Measurements from ENCODE around the gene CAPN12.

The CAPN12 gene

DNA sequence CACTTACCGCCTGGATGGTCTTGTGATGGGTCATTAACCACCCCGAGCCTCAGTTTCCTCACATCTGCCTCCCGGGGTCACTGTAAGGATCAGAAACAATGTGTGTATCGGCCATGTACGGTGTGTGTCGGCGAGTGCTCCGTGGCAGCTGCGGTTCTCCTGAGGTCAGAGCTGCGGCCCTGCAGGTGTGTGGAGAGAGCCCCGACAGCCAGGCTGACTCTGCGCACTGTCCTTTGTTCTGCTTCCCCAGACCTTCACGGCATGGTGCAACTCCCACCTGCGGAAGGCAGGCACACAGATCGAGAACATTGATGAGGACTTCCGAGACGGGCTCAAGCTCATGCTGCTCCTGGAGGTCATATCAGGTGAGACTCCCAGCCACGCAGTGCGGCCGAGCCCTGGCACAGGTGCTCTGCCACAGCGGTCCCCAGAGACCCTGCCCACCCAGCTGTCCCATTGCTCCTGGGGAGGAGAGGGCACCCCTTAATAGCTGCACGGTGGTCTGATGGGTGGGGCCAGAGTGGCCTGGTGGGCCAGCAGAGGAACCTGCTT lies 43.8 kb downstream of the CAPN12 start:
- DNase-seq (ENCODE audit: low spot score): no peak
- in situ Hi-C loops (cut with MboI; ENCODE audit: low sequenced_read_pairs, unreplicated experiment): no loop called here

DNA sequence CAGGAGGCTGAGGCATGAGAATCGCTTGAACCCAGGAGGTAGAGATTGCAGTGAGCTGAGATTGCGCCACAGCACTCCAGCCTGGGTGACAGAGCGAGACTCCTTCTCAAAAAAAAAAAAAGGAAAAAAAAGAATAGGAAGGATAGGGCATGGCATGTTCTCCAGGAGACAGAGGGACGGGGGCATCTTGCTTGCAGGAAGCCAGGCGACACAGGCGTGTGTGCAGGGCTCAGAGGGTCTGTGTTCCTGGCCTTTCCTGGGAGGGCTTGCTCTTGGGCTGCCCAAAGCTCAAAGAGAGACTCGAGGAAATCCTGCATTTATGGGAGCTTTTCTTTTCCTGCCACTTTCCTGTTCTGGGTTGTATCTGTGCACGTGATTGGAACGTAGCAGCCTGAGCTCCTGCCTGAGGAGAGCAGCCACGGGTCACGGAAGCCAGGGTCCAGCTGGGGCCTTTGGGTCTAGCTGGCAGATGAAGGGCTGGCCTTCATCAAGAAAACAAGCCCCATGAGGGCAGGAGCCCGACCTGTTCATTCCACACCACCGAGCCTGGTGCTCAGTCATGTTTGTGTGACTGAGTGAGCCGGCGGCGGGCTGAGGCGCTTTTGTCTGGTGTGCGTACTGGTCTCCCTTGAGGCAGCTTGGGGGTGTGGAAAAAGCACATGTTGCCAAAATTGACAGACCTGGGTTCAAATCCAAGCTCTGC lies 44.5 kb downstream of the CAPN12 start:
- TF ChIP-seq, protein P1, sequence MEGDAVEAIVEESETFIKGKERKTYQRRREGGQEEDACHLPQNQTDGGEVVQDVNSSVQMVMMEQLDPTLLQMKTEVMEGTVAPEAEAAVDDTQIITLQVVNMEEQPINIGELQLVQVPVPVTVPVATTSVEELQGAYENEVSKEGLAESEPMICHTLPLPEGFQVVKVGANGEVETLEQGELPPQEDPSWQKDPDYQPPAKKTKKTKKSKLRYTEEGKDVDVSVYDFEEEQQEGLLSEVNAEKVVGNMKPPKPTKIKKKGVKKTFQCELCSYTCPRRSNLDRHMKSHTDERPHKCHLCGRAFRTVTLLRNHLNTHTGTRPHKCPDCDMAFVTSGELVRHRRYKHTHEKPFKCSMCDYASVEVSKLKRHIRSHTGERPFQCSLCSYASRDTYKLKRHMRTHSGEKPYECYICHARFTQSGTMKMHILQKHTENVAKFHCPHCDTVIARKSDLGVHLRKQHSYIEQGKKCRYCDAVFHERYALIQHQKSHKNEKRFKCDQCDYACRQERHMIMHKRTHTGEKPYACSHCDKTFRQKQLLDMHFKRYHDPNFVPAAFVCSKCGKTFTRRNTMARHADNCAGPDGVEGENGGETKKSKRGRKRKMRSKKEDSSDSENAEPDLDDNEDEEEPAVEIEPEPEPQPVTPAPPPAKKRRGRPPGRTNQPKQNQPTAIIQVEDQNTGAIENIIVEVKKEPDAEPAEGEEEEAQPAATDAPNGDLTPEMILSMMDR (IDR thresholded peaks at IDR 0.05; ENCODE audit: borderline replicate concordance, control extremely low read depth, extremely low read depth, insufficient read depth, missing control alignments): no peak
- in situ Hi-C loops (cut with MboI; ENCODE audit: low sequenced_read_pairs, unreplicated experiment): no loop called here
- DNase-seq (ENCODE audit: low spot score): no peak

More for the DNA sequence above, 43.8 kb downstream of the CAPN12 start:
- TF ChIP-seq, protein P1 (IDR thresholded peaks at IDR 0.05; ENCODE audit: borderline replicate concordance, control extremely low read depth, extremely low read depth, insufficient read depth, missing control alignments): no peak

DNA sequence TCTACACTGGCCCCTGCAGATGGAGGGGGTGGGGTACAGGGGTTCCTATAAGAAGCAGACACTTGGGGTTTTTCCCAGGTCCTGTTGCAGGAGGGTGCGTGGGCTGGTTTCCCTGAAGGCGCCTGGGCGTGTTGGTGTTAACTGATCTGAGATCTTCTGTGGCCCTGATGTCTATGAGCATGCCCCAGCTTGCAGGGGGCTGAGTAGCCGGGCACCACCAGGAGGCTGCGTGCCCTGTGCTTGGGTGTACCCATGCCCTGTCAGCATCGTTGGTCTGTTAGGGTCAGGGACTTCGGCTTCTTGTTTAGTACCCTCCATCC lies 45.3 kb downstream of the CAPN12 start:
- peak; percentile 75 for DNase-seq (ENCODE audit: low spot score)
- TF ChIP-seq, protein P1 (IDR thresholded peaks at IDR 0.05; ENCODE audit: borderline replicate concordance, control extremely low read depth, extremely low read depth, insufficient read depth, missing control alignments): no peak
- in situ Hi-C loops (cut with MboI; ENCODE audit: low sequenced_read_pairs, unreplicated experiment): no loop called here

DNA sequence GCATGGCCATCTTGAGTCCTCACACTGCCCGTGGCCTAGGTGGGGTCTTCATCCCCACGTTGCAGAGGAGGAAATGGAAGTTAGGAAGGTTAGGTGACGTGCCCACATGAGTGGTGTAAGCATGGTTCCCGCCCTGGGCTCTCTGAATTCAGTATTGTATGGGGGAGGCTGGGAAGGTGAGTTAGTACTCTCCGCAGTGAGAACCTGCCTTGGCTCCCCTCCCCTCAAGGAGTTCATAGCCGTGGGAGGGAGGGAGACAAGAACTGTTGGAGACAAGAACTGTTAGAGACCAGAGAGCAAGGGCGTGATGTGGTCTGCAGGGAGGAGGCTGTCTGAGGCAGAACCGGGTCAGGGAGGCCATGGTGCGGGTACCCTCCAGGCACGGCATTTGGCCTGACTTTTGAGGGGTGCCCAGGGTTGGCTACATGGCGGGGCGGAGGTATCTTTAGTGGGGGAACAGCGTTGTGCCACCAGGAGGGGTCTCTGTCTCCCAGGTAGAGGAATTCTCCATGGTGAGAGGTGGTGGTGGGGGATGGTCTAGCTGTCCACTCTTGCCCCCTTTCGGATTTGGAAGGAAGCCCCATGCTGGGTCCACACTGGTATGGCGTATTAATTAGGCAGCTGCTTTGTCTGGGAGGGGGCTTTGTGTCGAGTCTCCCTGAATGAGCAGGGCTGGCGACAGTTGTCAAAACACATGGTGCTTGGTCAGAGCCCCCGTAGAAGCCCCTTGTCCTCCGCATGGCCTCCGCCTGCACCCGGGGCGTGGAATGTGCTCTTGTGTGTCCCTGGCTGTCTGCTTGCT lies 45.8 kb downstream of the CAPN12 start:
- TF ChIP-seq, protein P1 (IDR thresholded peaks at IDR 0.05; ENCODE audit: borderline replicate concordance, control extremely low read depth, extremely low read depth, insufficient read depth, missing control alignments): no peak
- no peak for DNase-seq (ENCODE audit: low spot score)
- in situ Hi-C loops (cut with MboI; ENCODE audit: low sequenced_read_pairs, unreplicated experiment): no loop called here

DNA sequence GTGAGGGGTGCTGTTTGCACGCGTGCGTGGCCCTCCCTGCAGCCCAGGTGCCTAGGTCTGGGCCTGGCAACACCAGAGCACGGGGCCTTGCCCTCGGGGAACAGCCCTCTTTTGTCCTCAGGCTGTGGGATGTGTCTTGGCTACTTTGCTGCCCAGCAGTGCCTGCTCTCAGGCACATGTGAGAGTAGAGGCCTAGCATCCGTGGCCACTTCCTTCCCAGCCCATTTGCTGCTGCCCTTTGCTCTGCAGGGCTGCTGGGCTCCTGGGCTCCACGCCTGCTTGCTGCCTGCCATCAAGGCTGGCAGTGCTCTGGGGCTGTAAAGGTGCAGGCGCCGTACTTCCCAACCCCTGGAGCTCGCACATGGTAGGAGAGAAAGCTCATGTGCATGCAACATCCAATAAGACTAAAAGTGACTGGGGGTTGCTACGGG lies 46.6 kb downstream of the CAPN12 start:
- in situ Hi-C loops (cut with MboI; ENCODE audit: low sequenced_read_pairs, unreplicated experiment): no loop called here
- DNase-seq (ENCODE audit: low spot score): no peak
- TF ChIP-seq, protein P1 (IDR thresholded peaks at IDR 0.05; ENCODE audit: borderline replicate concordance, control extremely low read depth, extremely low read depth, insufficient read depth, missing control alignments): no peak

DNA sequence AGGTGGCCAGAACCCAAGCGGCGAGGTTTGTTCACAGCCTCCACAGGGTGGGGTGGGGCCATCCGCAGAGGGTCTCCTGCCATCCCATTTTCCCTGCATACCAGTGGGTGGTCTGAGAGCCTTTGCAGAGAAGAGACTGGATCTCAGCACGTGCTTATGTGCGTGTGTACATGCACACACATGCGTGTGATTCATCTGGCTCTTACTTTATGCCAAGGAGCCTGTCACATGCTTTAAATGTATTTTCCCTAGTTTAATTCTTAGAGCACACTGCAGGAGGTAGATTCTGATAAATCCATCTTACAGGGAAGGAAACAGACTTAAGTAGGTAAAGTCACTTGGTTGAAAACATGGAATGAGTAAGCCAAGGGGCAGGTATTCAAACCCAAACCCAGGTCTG lies 47.1 kb downstream of the CAPN12 start:
- in situ Hi-C loops (cut with MboI; ENCODE audit: low sequenced_read_pairs, unreplicated experiment): no loop called here

More for the DNA sequence above, 47.1 kb downstream of the CAPN12 start:
- no peak for DNase-seq (ENCODE audit: low spot score)
- TF ChIP-seq, protein P1 (IDR thresholded peaks at IDR 0.05; ENCODE audit: borderline replicate concordance, control extremely low read depth, extremely low read depth, insufficient read depth, missing control alignments): no peak
